ENCODE data around the gene TRIM67.

Gene TRIM67

GRCh38 chr1:231162297-231162969 lies 575 bp downstream of the TRIM67 start:
- peak overlapping the region; percentile 52 for H3K4me3 ChIP-seq (ENCODE audit: low read depth, low read length)
- no peak for DNase-seq (ENCODE audit: low read depth, low spot score)
- ChIA-PET POLR2A (interaction anchor here (1.1 kb wide), 1 partner anchor 23 kb away, joined by 6 read pairs; no protein-coding TSS in a partner anchor), CTCF (interaction anchor here (0.8 to 1.6 kb wide), 5 partner anchors 8 to 365 kb away, joined by 3 to 4 read pairs (median 3); no protein-coding TSS in a partner anchor)
- TF ChIP-seq, protein P1, sequence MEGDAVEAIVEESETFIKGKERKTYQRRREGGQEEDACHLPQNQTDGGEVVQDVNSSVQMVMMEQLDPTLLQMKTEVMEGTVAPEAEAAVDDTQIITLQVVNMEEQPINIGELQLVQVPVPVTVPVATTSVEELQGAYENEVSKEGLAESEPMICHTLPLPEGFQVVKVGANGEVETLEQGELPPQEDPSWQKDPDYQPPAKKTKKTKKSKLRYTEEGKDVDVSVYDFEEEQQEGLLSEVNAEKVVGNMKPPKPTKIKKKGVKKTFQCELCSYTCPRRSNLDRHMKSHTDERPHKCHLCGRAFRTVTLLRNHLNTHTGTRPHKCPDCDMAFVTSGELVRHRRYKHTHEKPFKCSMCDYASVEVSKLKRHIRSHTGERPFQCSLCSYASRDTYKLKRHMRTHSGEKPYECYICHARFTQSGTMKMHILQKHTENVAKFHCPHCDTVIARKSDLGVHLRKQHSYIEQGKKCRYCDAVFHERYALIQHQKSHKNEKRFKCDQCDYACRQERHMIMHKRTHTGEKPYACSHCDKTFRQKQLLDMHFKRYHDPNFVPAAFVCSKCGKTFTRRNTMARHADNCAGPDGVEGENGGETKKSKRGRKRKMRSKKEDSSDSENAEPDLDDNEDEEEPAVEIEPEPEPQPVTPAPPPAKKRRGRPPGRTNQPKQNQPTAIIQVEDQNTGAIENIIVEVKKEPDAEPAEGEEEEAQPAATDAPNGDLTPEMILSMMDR (IDR thresholded peaks at IDR 0.05; ENCODE audit: insufficient read depth, low read length, missing control alignments) = no peak

DNA sequence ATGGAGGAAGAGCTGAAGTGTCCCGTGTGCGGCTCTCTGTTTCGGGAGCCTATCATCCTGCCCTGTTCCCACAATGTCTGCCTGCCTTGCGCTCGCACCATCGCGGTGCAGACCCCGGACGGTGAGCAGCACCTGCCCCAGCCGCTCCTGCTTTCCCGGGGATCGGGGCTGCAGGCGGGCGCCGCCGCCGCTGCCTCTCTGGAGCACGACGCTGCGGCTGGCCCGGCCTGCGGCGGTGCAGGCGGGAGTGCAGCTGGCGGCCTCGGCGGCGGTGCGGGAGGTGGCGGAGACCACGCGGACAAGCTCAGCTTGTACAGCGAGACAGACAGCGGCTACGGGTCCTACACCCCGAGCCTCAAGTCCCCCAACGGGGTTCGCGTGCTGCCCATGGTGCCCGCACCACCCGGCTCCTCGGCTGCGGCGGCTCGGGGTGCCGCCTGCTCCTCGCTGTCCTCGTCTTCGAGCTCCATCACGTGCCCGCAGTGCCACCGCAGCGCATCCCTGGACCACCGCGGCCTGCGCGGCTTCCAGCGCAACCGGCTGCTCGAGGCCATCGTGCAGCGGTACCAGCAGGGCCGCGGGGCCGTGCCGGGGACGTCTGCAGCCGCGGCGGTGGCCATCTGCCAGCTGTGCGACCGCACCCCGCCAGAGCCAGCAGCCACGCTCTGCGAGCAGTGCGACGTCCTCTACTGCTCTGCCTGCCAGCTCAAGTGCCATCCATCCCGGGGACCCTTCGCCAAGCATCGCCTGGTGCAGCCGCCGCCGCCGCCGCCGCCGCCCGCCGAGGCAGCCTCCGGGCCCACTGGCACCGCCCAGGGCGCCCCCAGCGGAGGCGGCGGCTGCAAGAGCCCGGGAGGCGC lies 1.3 kb downstream of the TRIM67 start:
- POLR2A ChIA-PET = interaction anchor here (1.1 kb wide), 1 partner anchor 24 kb away, joined by 6 read pairs; no protein-coding TSS in a partner anchor
- TF ChIP-seq, protein P1 (IDR thresholded peaks at IDR 0.05; ENCODE audit: insufficient read depth, low read length, missing control alignments) = no peak
- H3K4me3 ChIP-seq (ENCODE audit: low read depth, low read length) = peak overlapping the region; percentile 52
- CTCF ChIA-PET = interaction anchor here (0.8 to 1.6 kb wide), 5 partner anchors 7 to 365 kb away, joined by 3 to 4 read pairs (median 3); no protein-coding TSS in a partner anchor
- no peak for DNase-seq (ENCODE audit: low read depth, low spot score)

GRCh38 chr1:231163830-231164427 lies 2.1 kb downstream of the TRIM67 start:
- H3K4me3 ChIP-seq (ENCODE audit: low read depth, low read length) = no peak overlapping the region
- CTCF ChIA-PET = no interaction called here
- POLR2A ChIA-PET = no interaction called here
- TF ChIP-seq, protein P1 (IDR thresholded peaks at IDR 0.05; ENCODE audit: insufficient read depth, low read length, missing control alignments) = no peak
- no peak for DNase-seq (ENCODE audit: low read depth, low spot score)

DNA sequence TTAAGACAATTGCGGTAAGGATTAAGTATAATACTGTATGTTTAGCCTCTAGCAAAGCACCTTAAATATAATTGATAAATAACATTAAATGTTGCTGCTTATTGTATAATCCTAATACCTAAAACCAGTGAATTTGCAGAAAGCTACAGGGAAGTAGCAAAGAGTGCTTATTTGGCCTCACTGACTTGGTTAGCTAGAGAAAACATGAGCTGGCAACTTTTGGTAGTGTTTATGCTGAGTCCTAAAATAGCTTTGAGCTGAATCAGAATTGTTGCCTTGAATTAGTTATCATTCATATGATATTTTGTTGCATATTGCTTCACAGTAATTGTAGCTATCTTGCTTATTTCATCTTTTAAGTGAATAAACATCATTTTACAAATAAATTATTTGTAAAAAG lies 3.5 kb downstream of the TRIM67 start:
- no peak overlapping the region for H3K4me3 ChIP-seq (ENCODE audit: low read depth, low read length)
- TF ChIP-seq, protein P1 (IDR thresholded peaks at IDR 0.05; ENCODE audit: insufficient read depth, low read length, missing control alignments) = no peak
- POLR2A ChIA-PET = interaction anchor here (0.6 kb wide), 1 partner anchor 25 kb away, joined by 4 read pairs; no protein-coding TSS in a partner anchor
- CTCF ChIA-PET = interaction anchor here (0.9 to 1.0 kb wide), 4 partner anchors 8 to 243 kb away, joined by 3 read pairs; no protein-coding TSS in a partner anchor
- DNase-seq (ENCODE audit: low read depth, low spot score) = no peak

DNA sequence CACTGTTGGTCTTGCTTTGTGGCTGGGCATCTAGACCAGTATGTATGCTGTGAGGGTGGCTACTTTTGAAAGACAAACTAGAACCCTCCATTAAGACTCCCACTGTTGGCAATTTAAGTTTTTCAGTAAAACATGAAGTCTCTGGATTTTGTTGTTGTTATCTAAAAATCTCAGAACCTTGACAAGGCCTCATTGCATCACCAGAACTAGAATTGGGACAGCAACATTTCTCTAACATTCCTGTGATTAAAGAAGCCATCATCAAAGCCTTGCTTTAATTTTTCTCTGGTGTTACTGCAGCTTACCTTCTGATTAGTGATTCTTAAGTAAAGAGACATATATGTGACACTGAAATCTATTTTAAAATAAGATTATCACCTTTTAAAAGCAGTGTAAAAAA lies 4.5 kb downstream of the TRIM67 start:
- CTCF ChIA-PET = interaction anchor here (0.9 to 1.1 kb wide), 2 partner anchors 43 to 225 kb away, joined by 3 read pairs; no protein-coding TSS in a partner anchor
- TF ChIP-seq, protein P1 (IDR thresholded peaks at IDR 0.05; ENCODE audit: insufficient read depth, low read length, missing control alignments) = no peak
- DNase-seq (ENCODE audit: low read depth, low spot score) = no peak
- POLR2A ChIA-PET = no interaction called here
- H3K4me3 ChIP-seq (ENCODE audit: low read depth, low read length) = no peak overlapping the region

Data from AG04449 (cell line).